MCF 10A (cell line): Measurements from ENCODE around the gene OTUD5. TPM values are rescaled to one million over a fixed set of nuclear protein-coding genes. Genes with fewer than 3 reads are reported as not detected.

Source experiments
- BruUV-seq: library from RNA; stranded (reverse); fragments of 400-500 nt; replicated peaks from 2 replicates; lab custom pipeline; 2021; lab: Mats Ljungman, UMichigan
- CTCF ChIA-PET: fragments of 300-600 bp; sonication (Branson Sonifier 250); formaldehyde crosslinking; extraction: SDS; loops from one replicate; lab custom pipeline; 2021; ENCODE audit warnings: antibody characterized with exemption, inconsistent platforms; lab: Yijun Ruan, JAX
- POLR2A ChIA-PET: fragments of 300-600, 350-650 bp; sonication (Branson Sonifier 250); formaldehyde crosslinking; extraction: SDS; loops from one replicate; lab custom pipeline; 2020; ENCODE audit warnings: antibody characterized with exemption, inconsistent platforms; lab: Yijun Ruan, JAX
- DNase-seq: peaks from one replicate; pipeline ENCODE4 v3.0.0-alpha.2; 2018; ENCODE audit not compliant: unreplicated experiment
- H3K27ac Mint-ChIP-seq: one replicate; pipeline ENCODE4 v1.8.0; 2022; ENCODE audit warnings: mild to moderate bottlenecking, low read depth, mixed read lengths; ENCODE audit not compliant: unreplicated experiment
- H3K27me3 Mint-ChIP-seq: one replicate; pipeline ENCODE4 v1.8.0; 2022; ENCODE audit warnings: mixed read lengths; ENCODE audit not compliant: insufficient read depth, unreplicated experiment
- H3K36me3 Mint-ChIP-seq: one replicate; pipeline ENCODE4 v1.8.0; 2022; ENCODE audit warnings: mild to moderate bottlenecking, moderate library complexity, mixed read lengths; ENCODE audit not compliant: insufficient read depth, unreplicated experiment
- H3K4me1 Mint-ChIP-seq: one replicate; pipeline ENCODE4 v1.8.0; 2022; ENCODE audit warnings: mixed read lengths; ENCODE audit not compliant: insufficient read depth, unreplicated experiment
- H3K4me3 Mint-ChIP-seq: one replicate; pipeline ENCODE4 v1.8.0; 2022; ENCODE audit warnings: mild to moderate bottlenecking, moderate library complexity, mixed read lengths; ENCODE audit not compliant: unreplicated experiment
- H3K9me3 Mint-ChIP-seq: one replicate; pipeline ENCODE4 v1.8.0; 2022; ENCODE audit warnings: mixed read lengths; ENCODE audit not compliant: unreplicated experiment
- intact Hi-C: fragments of 100-400 bp; cut with micrococcal nuclease; formaldehyde crosslinking; loops from 2 replicates; pipeline ENCODE4 v1.14.1; 2022
- total RNA-seq: library from RNA; stranded (reverse); gene quantifications from 2 replicates; pipeline ENCODE4 v1.2.3, GENCODE V29; 2022
- TF ChIP-seq, protein P1 (sequence below): fragments of 200-600 bp; IDR thresholded peaks from one replicate; pipeline ENCODE4 v1.8.0; 2022; ENCODE audit warnings: antibody characterized with exemption, mild to moderate bottlenecking; ENCODE audit not compliant: unreplicated experiment

Gene OTUD5
- total RNA-seq, 1 experiment from 2014 or later: 38.7 TPM

DNA sequence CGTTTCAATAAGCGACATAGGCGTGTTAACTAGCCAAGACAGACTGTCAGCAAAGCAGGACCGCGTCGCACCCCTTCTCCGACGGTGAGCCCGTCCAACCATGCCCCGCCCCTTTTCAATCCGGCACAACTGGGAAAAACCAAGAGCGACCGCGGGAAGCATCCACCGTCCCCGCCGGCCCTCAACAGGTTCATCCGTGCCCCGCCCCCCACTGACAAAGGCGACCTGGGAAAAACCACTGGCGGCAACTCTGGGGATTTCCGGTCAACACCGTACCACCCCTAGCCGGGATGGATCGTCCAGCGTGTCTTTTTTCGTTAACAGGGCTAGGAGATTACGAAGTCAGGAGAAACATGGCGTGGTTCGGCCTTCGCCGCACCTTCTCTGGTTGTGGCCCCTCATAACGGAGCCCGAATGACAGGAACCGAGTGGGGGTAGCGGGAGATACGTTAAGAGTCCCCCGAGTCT, 60.2 kb downstream of the OTUD5 start:
- TF ChIP-seq, protein P1, sequence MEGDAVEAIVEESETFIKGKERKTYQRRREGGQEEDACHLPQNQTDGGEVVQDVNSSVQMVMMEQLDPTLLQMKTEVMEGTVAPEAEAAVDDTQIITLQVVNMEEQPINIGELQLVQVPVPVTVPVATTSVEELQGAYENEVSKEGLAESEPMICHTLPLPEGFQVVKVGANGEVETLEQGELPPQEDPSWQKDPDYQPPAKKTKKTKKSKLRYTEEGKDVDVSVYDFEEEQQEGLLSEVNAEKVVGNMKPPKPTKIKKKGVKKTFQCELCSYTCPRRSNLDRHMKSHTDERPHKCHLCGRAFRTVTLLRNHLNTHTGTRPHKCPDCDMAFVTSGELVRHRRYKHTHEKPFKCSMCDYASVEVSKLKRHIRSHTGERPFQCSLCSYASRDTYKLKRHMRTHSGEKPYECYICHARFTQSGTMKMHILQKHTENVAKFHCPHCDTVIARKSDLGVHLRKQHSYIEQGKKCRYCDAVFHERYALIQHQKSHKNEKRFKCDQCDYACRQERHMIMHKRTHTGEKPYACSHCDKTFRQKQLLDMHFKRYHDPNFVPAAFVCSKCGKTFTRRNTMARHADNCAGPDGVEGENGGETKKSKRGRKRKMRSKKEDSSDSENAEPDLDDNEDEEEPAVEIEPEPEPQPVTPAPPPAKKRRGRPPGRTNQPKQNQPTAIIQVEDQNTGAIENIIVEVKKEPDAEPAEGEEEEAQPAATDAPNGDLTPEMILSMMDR: no peak
- H3K36me3 Mint-ChIP-seq: peaks cover 25% of the 10 kb centered on the region
- TSS peak; percentile 24 for BruUV-seq
- intact Hi-C loops: no loop called here
- DNase-seq: peak; percentile 78
- POLR2A ChIA-PET: interaction anchor here (0.7 to 3.9 kb wide), 15 partner anchors 8 to 323 kb away, joined by 3 to 57 read pairs (median 5); partner anchors contain the start of genes HDAC6, OTUD5, RBM3 and SLC35A2
- no peaks in the 10 kb centered on the region for H3K27me3 Mint-ChIP-seq
- H3K4me1 Mint-ChIP-seq: no peaks in the 10 kb centered on the region
- peaks cover 7% of the 10 kb centered on the region for H3K9me3 Mint-ChIP-seq
- H3K4me3 Mint-ChIP-seq: peak overlapping the region; percentile 82
- H3K27ac Mint-ChIP-seq: peak overlapping the region; percentile 96
- CTCF ChIA-PET: interaction anchor here (0.6 to 1.4 kb wide), 5 partner anchors 15 to 176 kb away, joined by 3 to 6 read pairs (median 3); partner anchors contain the start of gene SLC35A2

DNA sequence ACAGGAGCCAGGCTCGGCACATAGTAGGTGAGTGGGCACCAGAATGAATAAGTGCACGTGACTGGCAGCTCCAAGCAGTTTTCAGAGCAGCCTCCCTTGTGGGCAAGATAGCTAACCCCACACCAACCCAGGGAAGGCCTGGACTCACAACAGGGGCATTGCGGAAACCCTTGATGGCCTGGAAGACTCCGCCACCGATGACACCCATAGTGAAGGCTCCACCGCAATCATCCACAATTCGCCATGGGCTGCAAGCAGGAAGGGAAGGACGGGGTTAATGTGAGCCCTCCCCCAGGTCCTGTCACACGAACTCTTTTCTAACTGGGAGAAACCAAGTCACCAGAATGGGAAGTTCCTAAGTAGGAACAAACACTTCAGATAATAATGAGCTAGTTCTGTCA, 60.8 kb downstream of the OTUD5 start:
- intact Hi-C loops: no loop called here
- Mint-ChIP-seq H3K4me1 (no peaks in the 10 kb centered on the region), H3K27me3 (no peaks in the 10 kb centered on the region), H3K36me3 (peaks cover 20% of the 10 kb centered on the region), H3K4me3 (peak overlapping the region; percentile 82), H3K27ac (peak overlapping the region; percentile 96), H3K9me3 (peaks cover 7% of the 10 kb centered on the region)
- TF ChIP-seq, protein P1: no peak
- BruUV-seq: no TSS peak
- no peak for DNase-seq
- ChIA-PET POLR2A (interaction anchor here (0.9 to 3.9 kb wide), 7 partner anchors 9 to 159 kb away, joined by 3 to 57 read pairs (median 4); partner anchors contain the start of genes HDAC6, OTUD5 and SLC35A2), CTCF (interaction anchor here (0.6 to 1.4 kb wide), 4 partner anchors 19 to 176 kb away, joined by 3 to 7 read pairs (median 3); no protein-coding TSS in a partner anchor)

DNA sequence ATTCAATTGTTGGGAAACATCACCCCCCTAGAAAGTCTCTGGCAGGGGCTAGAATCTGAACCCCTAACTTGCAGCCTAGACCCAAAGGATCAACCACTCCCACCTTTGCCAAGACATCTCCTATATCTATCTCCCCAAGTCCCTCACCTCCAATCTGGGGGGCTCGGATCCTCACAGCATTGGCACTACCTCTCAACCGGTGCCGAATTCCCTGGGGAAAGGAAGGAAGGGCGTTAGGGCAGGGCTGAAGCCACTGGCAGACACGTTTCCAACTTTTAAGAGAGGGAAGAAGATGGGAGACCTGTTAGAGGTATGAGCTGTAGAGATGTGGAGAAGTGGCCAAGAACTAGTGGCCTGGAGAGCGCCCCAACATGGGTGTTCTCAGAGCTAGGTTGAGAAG, 62.5 kb downstream of the OTUD5 start:
- H3K27ac Mint-ChIP-seq: no peak overlapping the region
- POLR2A ChIA-PET: no interaction called here
- intact Hi-C loops: no loop called here
- H3K9me3 Mint-ChIP-seq: peaks cover 20% of the 10 kb centered on the region
- peaks cover 7% of the 10 kb centered on the region for H3K4me1 Mint-ChIP-seq
- H3K27me3 Mint-ChIP-seq: no peaks in the 10 kb centered on the region
- no TSS peak for BruUV-seq
- TF ChIP-seq, protein P1: no peak
- peaks cover 12% of the 10 kb centered on the region for H3K36me3 Mint-ChIP-seq
- CTCF ChIA-PET: interaction anchor here (0.6 to 0.8 kb wide), 2 partner anchors 51 to 295 kb away, joined by 3 read pairs; no protein-coding TSS in a partner anchor
- DNase-seq: no peak
- peak overlapping the region; percentile 28 for H3K4me3 Mint-ChIP-seq

DNA sequence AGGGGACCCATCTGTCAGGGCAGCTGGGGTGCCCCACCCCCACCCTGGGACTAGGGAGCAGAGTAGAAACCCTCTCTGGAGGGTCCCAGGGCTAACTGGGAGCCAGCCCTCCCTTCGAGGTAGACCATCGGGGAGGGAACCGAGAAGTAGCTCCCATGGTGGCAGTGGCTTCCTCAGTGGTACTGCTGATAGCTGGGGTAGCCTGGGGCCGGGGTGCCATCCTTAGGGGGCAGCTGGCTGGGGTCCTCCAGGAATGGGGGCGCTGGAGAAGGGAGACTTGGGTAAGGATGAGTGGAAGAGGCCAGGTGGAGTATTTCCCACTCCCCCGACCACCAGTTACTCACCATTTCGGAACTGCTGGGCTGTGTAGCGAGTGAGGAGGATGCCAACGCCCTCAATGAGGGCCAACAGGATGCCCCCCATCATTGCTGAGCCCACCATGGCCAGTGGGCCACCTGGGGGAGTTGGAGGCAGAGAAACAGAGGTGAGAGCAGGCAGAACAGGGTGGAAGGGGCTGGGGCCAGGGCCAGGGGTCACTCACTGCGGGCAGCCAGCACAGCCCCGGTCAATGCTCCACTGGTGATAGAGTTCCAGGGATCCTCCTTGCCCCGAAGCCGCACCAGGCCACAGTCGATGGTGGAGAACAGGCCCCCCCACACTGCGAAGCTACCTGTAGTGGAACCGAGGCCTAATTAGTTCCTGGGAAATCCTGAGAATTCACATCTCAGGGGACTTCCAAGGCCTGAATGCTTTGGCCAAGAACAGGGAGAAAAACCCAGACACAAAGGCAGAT, 63.7 kb downstream of the OTUD5 start:
- POLR2A ChIA-PET: no interaction called here

More for the DNA sequence above, 63.7 kb downstream of the OTUD5 start:
- H3K4me1 Mint-ChIP-seq: peaks cover 7% of the 10 kb centered on the region
- no peaks in the 10 kb centered on the region for H3K27me3 Mint-ChIP-seq
- BruUV-seq: no TSS peak
- peaks cover 5% of the 10 kb centered on the region for H3K36me3 Mint-ChIP-seq
- peaks cover 21% of the 10 kb centered on the region for H3K9me3 Mint-ChIP-seq
- CTCF ChIA-PET: interaction anchor here (0.6 to 1.5 kb wide), 3 partner anchors 18 to 132 kb away, joined by 3 to 4 read pairs (median 3); partner anchors contain the start of gene GLOD5
- DNase-seq: no peak
- H3K4me3 Mint-ChIP-seq: no peak overlapping the region
- intact Hi-C loops: no loop called here
- H3K27ac Mint-ChIP-seq: no peak overlapping the region
- TF ChIP-seq, protein P1: no peak
